GM21423 (cell line): ENCODE results near the gene FAM210A.
"Not testable (repeated sequence)": the region's sequence is repeated elsewhere in the genome, so short reads cannot be mapped to it uniquely, and the experiment has no call there.

Experiments used
- ATAC-seq: cut with Tn5 transposase; IDR thresholded peaks from one replicate; pipeline ENCODE4 v1.9.1; 2021; ENCODE audit warnings: mild to moderate bottlenecking, moderate library complexity; ENCODE audit not compliant: unreplicated experiment

The FAM210A gene

GRCh38 chr18:13726232-13726971, at the start of gene FAM210A, which contains the start of gene RNMT:
TSS of gene FAM210A (minus strand) at chr18:13726558. CDS start at chr18:13682077, 44,481 bp downstream.
TSS of gene RNMT (plus strand) at chr18:13726673. CDS start at chr18:13731518, 4,845 bp downstream.
- peak; percentile 90 for ATAC-seq

GRCh38 chr18:13775058-13775457, 48.7 kb upstream of the FAM210A start:
- no peak for ATAC-seq

GRCh38 chr18:13762690-13763439, 36.5 kb upstream of the FAM210A start:
- ATAC-seq: no peak

GRCh38 chr18:13760047-13760446, 33.7 kb upstream of the FAM210A start:
- ATAC-seq: no peak

GRCh38 chr18:13758622-13759021, 32.3 kb upstream of the FAM210A start:
- ATAC-seq: no peak

- ATAC-seq: no peak
These were observed 30.3 kb upstream of the FAM210A start for GRCh38 chr18:13756671-13757070.

GRCh38 chr18:13756261-13756660, 29.9 kb upstream of the FAM210A start:
- ATAC-seq: no peak

- ATAC-seq: not testable (repeated sequence)
These were observed 25.2 kb upstream of the FAM210A start for GRCh38 chr18:13751599-13751998.

- no peak for ATAC-seq
These were observed 20.3 kb upstream of the FAM210A start for GRCh38 chr18:13746633-13747032.

- ATAC-seq: no peak
These were observed 19.3 kb upstream of the FAM210A start for GRCh38 chr18:13745696-13746095.

- ATAC-seq: no peak
These were observed 9.3 kb upstream of the FAM210A start for GRCh38 chr18:13735681-13736080.

GRCh38 chr18:13730481-13730880, 4.1 kb upstream of the FAM210A start:
- ATAC-seq: no peak

GRCh38 chr18:13726972-13727331, 594 bp upstream of the FAM210A start:
- peak; percentile 15 for ATAC-seq

- peak; percentile 20 for ATAC-seq
These were observed 659 bp downstream of the FAM210A start for GRCh38 chr18:13725566-13726231.

- no peak for ATAC-seq
These were observed 5.5 kb downstream of the FAM210A start for GRCh38 chr18:13720847-13721246.

GRCh38 chr18:13720123-13720522, 6.2 kb downstream of the FAM210A start:
- no peak for ATAC-seq

GRCh38 chr18:13716916-13717315, 9.4 kb downstream of the FAM210A start:
- ATAC-seq: no peak

- ATAC-seq: no peak
These were observed 11.0 kb downstream of the FAM210A start for GRCh38 chr18:13715330-13715729.

GRCh38 chr18:13713455-13714055, 12.8 kb downstream of the FAM210A start:
- ATAC-seq: no peak

GRCh38 chr18:13712400-13713131, 13.8 kb downstream of the FAM210A start:
- no peak for ATAC-seq
